ENCODE results near the gene MYO1H. TPM values are rescaled to one million over a fixed set of nuclear protein-coding genes. Genes with fewer than 3 reads are reported as not detected.
"Not testable (repeated sequence)": the region's sequence is repeated elsewhere in the genome, so short reads cannot be mapped to it uniquely, and the experiment has no call there.

The MYO1H gene, protein sequence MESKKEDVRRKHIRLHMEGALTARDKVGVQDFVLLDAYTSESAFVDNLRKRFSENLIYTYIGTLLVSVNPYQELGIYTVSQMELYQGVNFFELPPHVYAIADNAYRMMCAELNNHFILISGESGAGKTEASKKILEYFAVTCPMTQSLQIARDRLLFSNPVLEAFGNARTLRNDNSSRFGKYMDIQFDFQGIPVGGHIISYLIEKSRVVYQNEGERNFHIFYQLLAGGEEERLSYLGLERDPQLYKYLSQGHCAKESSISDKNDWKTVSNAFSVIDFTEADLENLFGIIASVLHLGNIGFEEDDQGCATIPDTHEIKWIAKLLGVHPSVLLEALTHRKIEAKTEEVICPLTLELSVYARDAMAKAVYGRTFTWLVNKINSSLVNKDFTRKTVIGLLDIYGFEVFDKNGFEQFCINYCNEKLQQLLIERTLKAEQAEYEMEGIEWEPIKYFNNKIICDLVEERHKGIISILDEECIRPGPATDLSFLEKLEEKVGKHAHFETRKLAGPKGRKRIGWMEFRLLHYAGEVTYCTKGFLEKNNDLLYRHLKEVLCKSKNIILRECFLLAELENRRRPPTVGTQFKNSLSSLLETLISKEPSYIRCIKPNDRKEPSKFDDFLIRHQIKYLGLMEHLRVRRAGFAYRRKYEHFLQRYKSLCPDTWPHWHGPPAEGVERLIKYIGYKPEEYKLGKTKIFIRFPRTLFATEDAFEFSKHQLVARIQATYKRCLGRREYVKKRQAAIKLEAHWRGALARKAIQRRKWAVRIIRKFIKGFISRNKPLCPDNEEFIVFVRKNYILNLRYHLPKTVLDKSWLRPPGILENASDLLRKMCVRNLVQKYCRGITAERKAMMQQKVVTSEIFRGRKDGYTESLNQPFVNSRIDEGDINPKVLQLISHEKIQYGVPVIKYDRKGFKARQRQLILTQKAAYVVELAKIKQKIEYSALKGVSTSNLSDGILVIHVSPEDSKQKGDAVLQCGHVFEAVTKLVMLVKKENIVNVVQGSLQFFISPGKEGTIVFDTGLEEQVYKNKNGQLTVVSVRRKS
- not detected for total RNA-seq

DNA sequence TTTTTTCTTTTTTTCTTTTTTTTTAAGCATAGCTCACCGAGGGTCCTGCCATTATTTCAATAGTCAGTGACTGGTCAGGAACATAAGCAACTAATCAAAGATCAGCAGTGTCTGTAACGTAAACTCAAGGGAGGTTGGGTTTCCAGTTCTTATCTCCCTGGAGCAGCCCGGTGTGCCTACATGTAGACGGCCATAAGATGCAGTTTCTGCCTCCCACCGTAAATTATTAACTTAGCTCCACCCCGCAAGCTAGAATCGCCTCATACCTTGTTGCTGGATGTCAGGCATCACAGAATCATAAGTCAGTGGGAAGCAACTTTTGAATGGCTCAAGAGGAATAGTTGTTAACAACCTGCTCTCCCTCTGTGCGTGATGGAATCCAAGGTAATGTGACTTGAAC is at the start of gene MYO1H:
Gene MYO1H, plus strand, starts transcription at position 312 of the 400 bp plus-strand sequence. Its CDS starts 61 bp downstream, at position 373.
- Mint-ChIP-seq H3K27ac (no peak within 1 kb of the TSS), H3K9me3 (no peaks in the 10 kb centered on the region), H3K36me3 (no peaks in the 10 kb centered on the region)
- ATAC-seq (no peak), DNase-seq (ENCODE audit: low spot score in 2 of 2) (no peak)

DNA sequence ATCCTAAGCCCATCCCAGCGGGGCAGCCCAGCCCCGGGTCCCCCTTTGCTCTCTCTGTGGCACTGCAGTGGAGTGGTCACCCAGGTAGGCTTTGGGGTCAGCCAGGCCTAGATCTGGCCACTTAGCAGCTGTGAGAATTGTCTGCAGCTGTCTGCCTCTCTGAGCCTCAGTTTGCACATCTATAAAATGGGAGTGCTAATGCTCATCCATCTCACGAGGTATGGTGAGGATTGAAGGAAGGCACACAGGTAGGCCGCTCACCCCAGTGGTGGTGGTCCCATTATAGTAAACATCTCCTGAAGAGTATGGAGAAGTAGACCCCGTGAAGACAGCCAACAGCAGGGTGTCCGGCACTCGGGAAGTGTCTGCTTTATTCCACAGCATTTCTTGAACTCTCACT is 47.9 kb upstream of the MYO1H start:
- DNase-seq (ENCODE audit: low spot score in 2 of 2) = no peak
- Mint-ChIP-seq H3K36me3 (no peaks in the 10 kb centered on the region), H3K9me3 (no peaks in the 10 kb centered on the region), H3K27ac (no peak overlapping the region)
- ATAC-seq = no peak

DNA sequence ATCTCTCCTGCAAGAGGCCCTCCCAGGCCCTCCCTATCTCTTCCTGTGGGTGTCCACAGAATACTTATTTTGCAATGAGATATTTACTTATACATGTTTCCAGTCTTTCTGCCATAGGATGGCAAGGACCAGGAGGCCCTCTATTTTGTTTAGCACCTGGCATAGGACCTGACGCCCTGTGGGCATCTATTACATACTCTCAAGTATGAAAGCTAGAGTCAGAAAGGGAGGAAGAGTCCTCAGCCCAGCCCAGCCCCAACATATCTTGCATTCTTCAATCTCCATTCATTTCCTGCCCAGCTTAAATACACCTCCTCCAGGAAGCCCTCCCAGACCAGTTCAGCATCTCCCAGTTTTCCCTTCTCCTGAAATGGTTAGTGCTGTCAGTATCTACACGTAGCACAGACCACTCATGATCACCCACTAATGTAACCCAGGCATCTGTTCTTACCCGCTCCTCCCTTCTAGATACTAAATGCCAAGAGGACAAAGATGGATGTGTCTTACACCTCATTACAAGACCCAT is 46.0 kb upstream of the MYO1H start:
- Mint-ChIP-seq H3K36me3 (no peaks in the 10 kb centered on the region), H3K9me3 (no peaks in the 10 kb centered on the region), H3K27ac (no peak overlapping the region)
- DNase-seq (ENCODE audit: low spot score in 2 of 2) (no peak), ATAC-seq (no peak)

DNA sequence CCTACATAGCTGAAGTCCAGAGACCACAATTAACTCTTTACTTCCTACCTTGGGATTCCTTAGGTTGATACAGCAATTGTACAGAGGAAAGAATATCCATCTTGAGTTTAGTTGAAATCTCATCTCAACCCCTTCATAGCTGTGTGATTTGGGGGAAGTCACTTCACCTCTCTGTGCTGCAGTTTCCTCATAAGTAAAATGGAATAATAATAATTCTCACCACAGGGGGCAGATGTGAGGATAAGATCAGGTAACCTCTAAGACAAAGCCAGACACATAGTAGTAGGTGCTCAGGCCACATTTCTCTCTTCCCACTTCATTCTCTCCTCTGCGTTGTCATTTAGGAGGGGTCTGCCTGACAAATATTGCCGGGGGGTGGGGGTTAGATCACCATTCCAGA is 45.3 kb upstream of the MYO1H start:
- Mint-ChIP-seq H3K9me3 (no peaks in the 10 kb centered on the region), H3K27ac (no peak overlapping the region)
- no peak for ATAC-seq

DNA sequence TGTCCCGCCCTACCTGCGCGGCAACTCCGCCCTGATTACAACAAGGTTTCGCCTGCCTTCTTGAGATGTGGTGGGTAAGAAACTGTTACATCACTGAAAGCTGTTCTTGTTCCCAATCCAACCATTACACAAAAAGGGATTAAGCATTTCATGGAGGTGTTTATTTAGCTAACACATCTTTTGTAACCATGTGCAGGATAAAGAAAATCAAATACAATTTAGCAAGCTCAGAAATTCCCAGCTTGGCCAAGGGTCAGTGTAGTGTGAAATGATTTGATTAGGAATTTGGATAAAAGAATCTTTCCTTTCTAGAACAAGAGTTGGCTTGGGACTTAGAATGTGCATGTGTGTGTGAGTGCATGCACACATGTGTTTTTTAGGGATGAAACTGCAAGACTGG is 44.9 kb upstream of the MYO1H start:
- Mint-ChIP-seq H3K36me3 (no peaks in the 10 kb centered on the region), H3K9me3 (no peaks in the 10 kb centered on the region), H3K27ac (no peak overlapping the region)
- DNase-seq (ENCODE audit: low spot score in 2 of 2) = no peak
- ATAC-seq = no peak

More for the DNA sequence above, 45.3 kb upstream of the MYO1H start:
- H3K36me3 Mint-ChIP-seq = no peaks in the 10 kb centered on the region
- no peak for DNase-seq (ENCODE audit: low spot score in 2 of 2)

DNA sequence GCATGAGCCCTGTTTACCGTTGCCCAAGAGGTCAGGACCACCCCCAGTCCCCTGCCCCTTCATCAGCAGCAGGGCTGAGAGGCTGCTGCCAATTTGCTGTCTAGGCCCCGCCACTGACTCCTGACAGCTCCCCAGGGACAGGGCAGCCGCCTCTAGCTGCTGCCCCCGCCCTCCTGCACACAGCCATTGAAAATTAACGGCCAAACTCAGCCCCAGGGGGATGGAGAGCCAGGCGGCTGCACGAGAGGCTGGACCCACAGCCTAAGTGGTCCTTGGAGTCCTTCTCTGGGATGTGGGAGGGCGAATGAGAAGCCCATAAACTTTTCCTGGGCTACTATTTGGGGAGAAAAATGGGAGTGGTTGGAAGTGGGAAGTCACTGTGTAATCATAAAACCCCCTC is 43.2 kb upstream of the MYO1H start:
- H3K27ac Mint-ChIP-seq = no peak overlapping the region
- no peaks in the 10 kb centered on the region for H3K36me3 Mint-ChIP-seq

DNA sequence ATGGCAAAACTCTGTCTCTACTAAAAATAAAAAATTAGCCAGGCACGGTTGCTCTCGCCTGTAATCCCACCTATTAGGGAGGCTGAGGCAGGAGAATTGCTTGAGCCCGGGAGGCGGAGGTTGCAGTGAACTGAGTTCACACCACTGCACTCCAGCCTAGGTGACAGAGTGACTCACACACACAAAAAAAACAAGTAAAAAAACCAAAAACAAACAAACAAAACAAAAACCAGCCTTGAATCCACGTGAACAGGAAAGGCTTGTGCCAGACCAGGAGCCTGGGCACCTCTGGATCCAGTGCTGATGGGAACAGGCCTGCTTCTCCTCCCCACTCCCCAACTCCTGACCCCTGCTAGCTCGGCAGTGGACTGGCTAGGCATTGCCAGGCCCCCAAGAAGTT is 42.2 kb upstream of the MYO1H start:
- H3K27ac Mint-ChIP-seq = no peak overlapping the region
- ATAC-seq = no peak
- H3K9me3 Mint-ChIP-seq = no peaks in the 10 kb centered on the region
- peaks cover 3 to 4% of the 10 kb centered on the region in 2 donors for H3K36me3 Mint-ChIP-seq
- no peak for DNase-seq (ENCODE audit: low spot score in 2 of 2)

More for the DNA sequence above, 43.2 kb upstream of the MYO1H start:
- H3K9me3 Mint-ChIP-seq = no peaks in the 10 kb centered on the region
- DNase-seq (ENCODE audit: low spot score in 2 of 2) (no peak), ATAC-seq (no peak)

DNA sequence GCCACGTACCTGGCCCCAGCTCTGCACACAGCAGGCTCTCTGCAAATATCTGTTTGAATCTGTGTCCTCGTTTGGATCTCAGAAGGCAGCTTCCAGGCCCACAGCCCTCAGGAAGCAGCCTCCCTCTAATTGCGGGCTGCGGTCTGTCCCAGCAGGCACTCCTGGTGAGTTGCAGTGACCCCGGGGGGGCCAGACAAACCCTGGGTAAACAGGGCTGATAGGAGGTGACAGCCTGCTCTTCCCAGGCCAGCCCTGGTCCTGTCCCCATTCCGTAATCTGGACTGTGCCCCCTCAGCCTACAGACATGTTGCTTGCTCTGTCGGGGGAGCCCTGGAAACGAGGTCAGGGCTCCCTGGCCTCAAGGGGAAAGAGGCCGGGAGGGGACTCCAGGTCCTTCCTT is 40.6 kb upstream of the MYO1H start:
- peaks cover 6 to 8% of the 10 kb centered on the region in 2 donors for H3K36me3 Mint-ChIP-seq
- H3K9me3 Mint-ChIP-seq = no peaks in the 10 kb centered on the region
- DNase-seq (ENCODE audit: low spot score in 2 of 2) (no peak), ATAC-seq (no peak)
- no peak overlapping the region for H3K27ac Mint-ChIP-seq

DNA sequence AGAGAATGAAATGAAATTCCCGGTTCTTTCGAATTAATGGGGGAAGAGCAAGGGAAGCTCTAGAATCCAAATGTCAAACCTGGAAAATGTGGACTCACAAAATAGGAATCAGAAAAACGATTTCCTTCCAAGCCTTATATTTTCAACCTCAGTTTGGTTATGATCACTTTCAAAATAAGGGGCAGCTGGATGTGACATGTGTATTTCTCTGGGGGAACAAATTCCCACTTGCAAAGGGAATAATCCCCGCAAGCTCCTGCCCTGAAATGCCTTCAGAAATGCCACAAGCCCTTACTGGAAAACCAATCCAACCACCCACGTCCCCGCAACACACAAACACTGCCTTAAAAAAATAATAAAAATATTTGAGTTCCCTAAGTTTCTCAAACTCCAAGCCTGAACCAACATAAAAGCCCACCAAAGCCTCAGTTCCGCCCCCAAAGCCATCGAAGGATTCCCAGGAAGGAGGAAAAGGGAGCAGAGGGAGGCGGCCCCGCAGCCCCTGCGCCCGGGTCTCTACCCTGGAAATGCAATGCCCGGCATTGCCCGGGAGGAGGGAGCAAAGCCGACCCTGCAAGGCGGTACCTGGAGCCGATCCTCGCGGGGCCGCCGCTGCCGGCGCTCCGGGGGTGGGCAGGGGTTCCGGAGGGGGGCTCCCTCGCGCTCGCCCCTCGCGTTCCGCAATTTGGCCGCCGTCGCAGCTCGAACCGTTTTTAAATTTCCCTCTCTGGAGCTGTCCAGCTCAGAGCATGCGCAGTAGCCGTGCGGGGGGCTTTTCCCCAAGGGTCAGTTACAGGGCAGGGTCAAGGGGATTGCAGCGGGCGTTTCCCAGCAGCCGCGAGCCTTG is 38.9 kb upstream of the MYO1H start, which contains the start of gene FOXN4:
Gene FOXN4, minus strand, starts transcription at position 751 of the 847 bp plus-strand sequence. CDS start 963 bp downstream, outside the sequence.
- H3K36me3 Mint-ChIP-seq = peaks cover 6 to 8% of the 10 kb centered on the region in 2 donors
- no peaks in the 10 kb centered on the region for H3K9me3 Mint-ChIP-seq
- no peak for DNase-seq (ENCODE audit: low spot score in 2 of 2)
- H3K27ac Mint-ChIP-seq = no peak within 1 kb of the TSS
- ATAC-seq = no peak

DNA sequence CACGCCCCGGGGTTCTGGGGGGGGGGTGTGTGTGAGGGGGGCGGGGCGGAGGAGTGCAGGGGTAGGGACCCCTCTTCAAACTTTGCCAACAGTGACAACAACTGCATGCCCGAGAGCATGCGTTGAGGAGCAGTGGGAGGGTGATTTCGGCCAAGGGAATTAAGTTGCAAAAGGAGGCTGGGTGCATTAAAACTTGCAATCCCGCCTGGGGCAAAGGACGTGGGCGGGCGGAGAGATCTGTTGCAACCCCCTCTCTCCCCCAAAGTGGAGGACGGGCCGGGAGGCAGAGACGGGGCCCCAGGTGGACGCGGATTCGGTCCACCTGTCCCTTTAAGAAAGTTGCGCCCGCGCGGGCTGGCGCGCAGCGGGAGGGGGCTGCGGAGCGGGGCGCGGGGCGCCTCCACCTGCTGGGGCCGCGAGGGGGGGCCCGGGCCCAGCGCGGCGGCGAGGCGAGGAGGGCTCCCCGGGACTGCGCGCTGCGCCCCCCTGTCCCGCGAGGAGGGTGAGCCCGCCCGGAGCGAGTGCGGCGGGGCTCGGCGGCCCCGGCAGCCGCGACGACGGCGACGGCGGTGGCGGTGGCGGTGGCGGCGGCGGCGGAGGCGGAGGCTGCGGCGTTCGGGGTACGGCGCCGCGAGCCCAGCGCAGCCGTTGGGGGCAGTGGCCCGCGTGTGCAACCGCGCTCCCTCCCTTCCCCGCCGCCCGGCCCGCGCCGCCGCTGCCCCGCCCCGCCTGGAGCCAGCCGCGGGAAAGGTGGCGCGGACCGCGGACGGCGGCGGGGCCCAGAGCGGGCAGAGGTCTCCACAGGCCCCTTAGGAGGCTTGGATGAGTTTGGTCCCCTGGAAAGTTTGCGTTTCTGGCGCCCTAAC is 38.1 kb upstream of the MYO1H start:
- DNase-seq (ENCODE audit: low spot score in 2 of 2) (no peak), ATAC-seq (peak; percentile 29 to 66)
- Mint-ChIP-seq H3K27ac (no peak overlapping the region), H3K9me3 (no peaks in the 10 kb centered on the region), H3K36me3 (peaks cover 6 to 8% of the 10 kb centered on the region in 2 donors)

DNA sequence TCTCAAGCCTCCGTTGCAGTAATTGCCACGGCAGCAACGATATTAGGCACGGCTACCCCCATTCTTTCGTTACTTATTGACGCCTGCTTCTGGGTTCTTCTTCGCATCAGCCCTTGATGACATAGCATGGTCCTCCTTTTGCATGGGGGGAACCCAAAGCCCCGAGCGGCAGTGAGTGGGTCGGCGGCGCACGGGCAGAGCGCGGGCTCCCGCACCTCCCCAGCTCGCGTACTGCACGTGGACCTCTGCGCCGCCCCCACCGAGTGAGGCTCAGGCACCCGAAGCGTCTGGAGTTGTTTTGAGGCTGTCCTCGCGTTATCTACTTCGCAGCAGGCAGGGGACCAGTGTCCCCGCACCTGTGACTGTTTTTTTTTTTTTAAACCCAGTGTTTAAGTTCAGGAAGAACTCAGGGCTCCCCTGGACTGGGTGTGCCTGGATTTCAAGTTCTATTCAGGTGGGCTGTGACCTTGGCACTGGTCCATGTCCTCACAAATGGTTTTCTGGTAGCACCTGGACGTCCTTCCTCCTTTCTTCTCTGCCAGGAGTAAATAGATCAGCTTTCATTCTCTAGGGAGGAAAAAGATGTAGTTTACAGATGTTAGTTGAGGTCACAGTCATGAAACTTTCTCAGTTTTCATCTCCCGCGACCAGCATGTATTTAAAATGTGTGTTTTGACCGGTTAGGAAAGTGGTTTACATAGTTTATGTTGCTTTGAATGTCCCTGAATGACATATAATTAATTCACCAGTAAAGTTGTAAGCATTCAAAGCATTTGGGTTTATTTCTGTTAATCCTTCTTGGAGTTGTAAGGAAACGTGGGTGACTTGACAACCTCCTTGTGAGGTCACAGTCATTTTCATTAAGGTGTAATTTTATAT is 37.2 kb upstream of the MYO1H start:
- no peak overlapping the region for H3K27ac Mint-ChIP-seq
- DNase-seq (ENCODE audit: low spot score in 2 of 2) (no peak), ATAC-seq (peak in 1 of 2 donors; percentile 62)
- H3K36me3 Mint-ChIP-seq = peaks cover 6 to 8% of the 10 kb centered on the region in 2 donors
- no peaks in the 10 kb centered on the region for H3K9me3 Mint-ChIP-seq

DNA sequence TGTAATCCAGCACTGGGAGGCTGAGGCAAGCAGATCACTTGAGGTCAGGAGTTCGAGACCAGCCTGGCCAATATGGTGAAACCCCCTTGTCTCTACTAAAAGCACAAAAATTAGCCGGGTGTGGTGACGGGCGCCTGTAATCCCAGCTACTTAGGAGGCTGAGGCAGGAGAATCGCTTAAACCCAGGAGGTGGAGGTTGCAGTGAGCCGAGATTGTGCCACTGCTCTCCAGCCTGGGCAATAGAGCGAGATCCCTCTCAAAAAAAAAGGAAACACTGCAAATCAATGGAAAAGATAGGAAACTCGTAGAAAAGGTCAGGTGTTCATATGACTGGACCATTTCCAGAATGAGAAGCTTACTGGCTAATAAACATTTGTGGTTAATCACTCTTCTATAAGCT is 26.4 kb upstream of the MYO1H start:
- not testable (repeated sequence) for H3K27ac Mint-ChIP-seq; H3K36me3 Mint-ChIP-seq; ATAC-seq; H3K9me3 Mint-ChIP-seq; DNase-seq (ENCODE audit: low spot score in 2 of 2)

DNA sequence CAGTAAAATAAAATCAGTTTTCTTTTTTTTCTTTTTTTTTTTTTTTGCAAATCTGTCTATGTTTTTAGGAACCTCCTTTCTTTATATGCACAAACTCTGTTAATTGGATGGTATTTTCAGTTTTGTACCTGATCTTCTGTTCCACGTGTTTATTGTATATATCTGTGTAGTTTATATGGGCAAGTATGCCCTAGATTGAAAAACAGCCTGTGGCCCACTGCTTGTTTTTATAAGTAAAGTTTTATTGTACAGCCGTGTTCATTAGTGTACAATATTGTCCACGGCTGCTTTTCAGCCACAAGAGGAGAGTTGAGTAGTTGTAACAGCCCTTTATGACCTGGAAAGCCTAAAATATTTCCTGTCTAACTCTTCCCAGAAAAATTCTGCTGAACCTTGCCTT is 18.7 kb upstream of the MYO1H start:
- Mint-ChIP-seq H3K27ac (no peak overlapping the region), H3K36me3 (no peaks in the 10 kb centered on the region), H3K9me3 (no peaks in the 10 kb centered on the region)
- ATAC-seq = no peak
- DNase-seq (ENCODE audit: low spot score in 2 of 2) = no peak

DNA sequence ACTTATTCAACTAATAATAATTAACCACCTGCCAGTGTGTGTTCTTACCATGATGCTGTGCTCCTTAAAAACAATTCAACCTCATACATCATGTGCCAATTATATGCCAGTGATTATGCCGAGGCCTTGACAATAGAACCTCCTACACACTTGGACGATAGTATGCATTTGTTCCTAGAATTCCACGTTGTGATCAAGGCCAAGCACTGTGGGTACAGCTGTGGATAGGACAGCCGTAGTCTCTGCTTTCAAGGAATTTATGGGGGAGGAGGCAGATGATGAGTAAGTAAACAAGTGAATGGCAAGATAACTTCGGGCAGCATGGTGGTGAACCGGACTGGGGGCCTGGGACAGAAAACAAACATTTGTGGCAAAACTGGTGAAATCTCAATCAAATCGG is 18.0 kb upstream of the MYO1H start:
- DNase-seq (ENCODE audit: low spot score in 2 of 2) = no peak
- no peak overlapping the region for H3K27ac Mint-ChIP-seq
- ATAC-seq = no peak
- H3K36me3 Mint-ChIP-seq = no peaks in the 10 kb centered on the region
- H3K9me3 Mint-ChIP-seq = no peaks in the 10 kb centered on the region
